Upper lobe of left lung (tissue), 6 donors: ENCODE results near the gene TUBB4B. TPM values are rescaled to one million over a fixed set of nuclear protein-coding genes. Genes with fewer than 3 reads are reported as not detected.

ENCODE experiments used
- ATAC-seq, 2 donors: fragments of 200-7000 bp; cut with Tn5 transposase; one replicate each; pipeline ENCODE4 v1.9.1; 2022; ENCODE audit warnings: mild to moderate bottlenecking in 2 of 2, moderate library complexity in 2 of 2; ENCODE audit not compliant: low FRiP score in 2 of 2
- DNase-seq, 2 donors: peaks; one replicate each; pipeline ENCODE4 v3.0.0-alpha.2; 2019 to 2020
- H3K27ac ChIP-seq, 4 donors: fragments of 200-600 bp; sonication (generic); one replicate each; pipeline ENCODE4 v1.5.1; 2016 to 2019
- H3K27me3 ChIP-seq, 4 donors: fragments of 200-600 bp; sonication (generic); one replicate each; pipeline ENCODE4 v1.5.1; 2017 to 2019
- H3K36me3 ChIP-seq, 4 donors: fragments of 200-600 bp; sonication (generic); one replicate each; pipeline ENCODE4 v1.5.1; 2016 to 2019
- H3K4me1 ChIP-seq, 4 donors: fragments of 200-600 bp; sonication (generic); one replicate each; pipeline ENCODE4 v1.5.1; 2018 to 2019
- H3K4me3 ChIP-seq, 4 donors: fragments of 200-600 bp; sonication (generic); one replicate each; pipeline ENCODE4 v1.5.1; 2017 to 2019; ENCODE audit warnings: mild to moderate bottlenecking in 2 of 4, moderate library complexity in 1 of 4
- H3K9me3 ChIP-seq, 4 donors: fragments of 200-600 bp; sonication (generic); one replicate each; pipeline ENCODE4 v1.5.1; 2018 to 2019
- EP300 ChIP-seq, 4 donors: sonication (generic); formaldehyde crosslinking; IDR thresholded peaks; one replicate each; pipeline ENCODE4 v1.5.1; 2017; ENCODE audit warnings: antibody characterized with exemption in 4 of 4, control low read depth in 2 of 4
- POLR2A ChIP-seq, 4 donors: fragments of 450-650 bp; IDR thresholded peaks; one replicate each; pipeline ENCODE4 v1.5.1; 2016 to 2017; ENCODE audit warnings: antibody characterized with exemption in 4 of 4, mild to moderate bottlenecking in 2 of 4
- POLR2AphosphoS5 ChIP-seq, 2 donors: sonication (generic); formaldehyde crosslinking; IDR thresholded peaks; one replicate each; pipeline ENCODE4 v1.5.1; 2017; ENCODE audit warnings: antibody characterized with exemption in 2 of 2
- WGBS, 2 donors: methylation state at CpG; one replicate each; pipeline ENCODE4 v1.1.5; 2017 to 2018; 5-methylcytosine and 5-hydroxymethylcytosine counted together
- total RNA-seq, 6 donors: library from RNA; depleted of rRNA in 4 of 6; stranded (reverse); fragments of >200 nt in 4 of 6; gene quantifications; one replicate each; pipeline versions ENCODE4 v1.1.0 to v1.2.1, GENCODE V29; 2016 to 2021
- TF ChIP-seq, protein P1 (sequence below), 6 experiments: fragments of 450-650 bp in 4 of 6; fragments of 200-600 bp in 2 of 6; sonication (generic) in 2 of 6; IDR thresholded peaks; one replicate each; pipeline ENCODE4 v1.5.1; 2016 to 2019; ENCODE audit warnings: antibody characterized with exemption in 6 of 6
- donor health status: DM: no; HTN: no; CAD: no; lungs with moderate emphysema.
- donor health status: DM: no; HTN: yes; CAD: no; lungs with severe emphysema.

TUBB4B gene
- total RNA-seq, 6 donors from 2014 or later = 120 to 539 (median 227) TPM

- ATAC-seq (no peak), DNase-seq (peak in 1 of 2 donors; percentile 66)
- 76 to 77% methylated on average over 6 to 15 of the region's 15 CpGs for WGBS, 2 donors
- H3K9me3 ChIP-seq = no peaks in the 10 kb centered on the region
- H3K27me3 ChIP-seq = no peaks in the 10 kb centered on the region
- H3K27ac ChIP-seq = peak overlapping the region in 1 of 4 donors; percentile 28
- H3K4me1 ChIP-seq = peaks cover 24 to 59% (median 33%) of the 10 kb centered on the region in 4 donors
- peak overlapping the region in 1 of 4 donors; percentile 95 for H3K4me3 ChIP-seq
- peaks cover 9 to 23% (median 18%) of the 10 kb centered on the region in 4 donors for H3K36me3 ChIP-seq
- TF ChIP-seq, protein P1, sequence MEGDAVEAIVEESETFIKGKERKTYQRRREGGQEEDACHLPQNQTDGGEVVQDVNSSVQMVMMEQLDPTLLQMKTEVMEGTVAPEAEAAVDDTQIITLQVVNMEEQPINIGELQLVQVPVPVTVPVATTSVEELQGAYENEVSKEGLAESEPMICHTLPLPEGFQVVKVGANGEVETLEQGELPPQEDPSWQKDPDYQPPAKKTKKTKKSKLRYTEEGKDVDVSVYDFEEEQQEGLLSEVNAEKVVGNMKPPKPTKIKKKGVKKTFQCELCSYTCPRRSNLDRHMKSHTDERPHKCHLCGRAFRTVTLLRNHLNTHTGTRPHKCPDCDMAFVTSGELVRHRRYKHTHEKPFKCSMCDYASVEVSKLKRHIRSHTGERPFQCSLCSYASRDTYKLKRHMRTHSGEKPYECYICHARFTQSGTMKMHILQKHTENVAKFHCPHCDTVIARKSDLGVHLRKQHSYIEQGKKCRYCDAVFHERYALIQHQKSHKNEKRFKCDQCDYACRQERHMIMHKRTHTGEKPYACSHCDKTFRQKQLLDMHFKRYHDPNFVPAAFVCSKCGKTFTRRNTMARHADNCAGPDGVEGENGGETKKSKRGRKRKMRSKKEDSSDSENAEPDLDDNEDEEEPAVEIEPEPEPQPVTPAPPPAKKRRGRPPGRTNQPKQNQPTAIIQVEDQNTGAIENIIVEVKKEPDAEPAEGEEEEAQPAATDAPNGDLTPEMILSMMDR (IDR thresholded peaks at IDR 0.05) = peak in 1 of 6 experiments; percentile 7
- no peak for TF ChIP-seq POLR2A (IDR thresholded peaks at IDR 0.05)
These were observed 2.8 kb downstream of the TUBB4B start for GRCh38 chr9:137243626-137244485.

DNA sequence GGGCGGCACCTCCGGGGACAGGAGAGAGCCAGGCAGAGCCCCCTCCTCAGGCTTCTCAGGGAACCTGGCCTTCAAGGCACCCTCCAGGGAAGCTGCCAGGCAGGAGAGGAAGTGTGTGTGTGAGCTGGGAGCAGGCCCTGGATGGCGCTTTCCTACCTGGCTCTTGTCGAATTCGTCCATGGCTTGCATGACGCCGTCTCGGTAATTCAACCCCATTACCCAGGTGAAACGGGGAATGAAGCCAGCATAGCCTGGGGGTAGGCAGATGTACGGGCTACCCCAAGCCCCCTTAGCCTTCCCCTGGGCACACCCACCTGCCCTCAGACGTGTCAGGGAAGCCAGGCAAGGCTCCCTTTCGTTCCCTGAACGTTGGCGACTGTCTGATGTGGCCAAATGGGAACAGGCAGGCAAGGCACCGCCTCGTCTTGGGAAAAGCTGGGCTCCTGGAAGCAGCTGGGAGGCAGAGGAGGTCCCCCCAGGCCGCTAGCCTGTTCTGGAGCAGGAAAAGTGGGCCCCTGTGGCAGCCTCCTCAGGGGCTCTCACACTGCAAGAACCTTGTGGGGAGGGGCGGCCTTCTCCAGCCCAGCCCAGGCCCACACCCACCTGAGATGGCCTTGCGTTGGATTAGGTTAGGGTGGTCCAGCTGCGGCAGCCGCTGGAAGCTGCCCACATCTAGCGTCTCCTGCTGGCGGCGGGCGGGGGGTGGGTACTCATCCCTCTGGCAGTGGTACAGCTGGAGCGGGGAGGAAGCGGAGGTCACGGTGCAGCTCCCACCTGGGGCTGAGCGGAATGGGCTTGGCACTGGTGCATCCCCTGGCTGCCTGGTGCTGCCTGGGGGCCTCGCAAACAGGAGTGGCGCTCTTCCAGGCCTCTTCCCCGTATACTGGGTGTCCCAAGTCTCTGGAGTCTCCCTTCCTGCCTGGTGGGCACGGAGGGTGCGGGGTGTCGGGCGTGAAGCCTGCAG, 3.7 kb downstream of the TUBB4B start:
- peaks cover 16 to 50% (median 27%) of the 10 kb centered on the region in 4 donors for H3K4me1 ChIP-seq
- peaks cover 9 to 23% (median 18%) of the 10 kb centered on the region in 4 donors for H3K36me3 ChIP-seq
- H3K27ac ChIP-seq = no peak overlapping the region
- peak in 1 of 2 donors; percentile 71 for DNase-seq
- WGBS, 2 donors = 81% methylated on average over 34 of the region's 36 CpGs; no CpG with 5 or more reads in 1 of the 2 donors
- no peak for ATAC-seq
- H3K9me3 ChIP-seq = no peaks in the 10 kb centered on the region
- no peak for TF ChIP-seq POLR2AphosphoS5 (IDR thresholded peaks at IDR 0.05)
- no peak for TF ChIP-seq POLR2A (IDR thresholded peaks at IDR 0.05)
- TF ChIP-seq, protein P1 (IDR thresholded peaks at IDR 0.05) = no peak
- no peak for TF ChIP-seq EP300 (IDR thresholded peaks at IDR 0.05)
- no peaks in the 10 kb centered on the region for H3K27me3 ChIP-seq
- H3K4me3 ChIP-seq = no peak overlapping the region

GRCh38 chr9:137245450-137246421, 4.6 kb downstream of the TUBB4B start:
- no peak for ATAC-seq
- no peaks in the 10 kb centered on the region for H3K9me3 ChIP-seq
- TF ChIP-seq EP300 (IDR thresholded peaks at IDR 0.05) (no peak), POLR2AphosphoS5 (IDR thresholded peaks at IDR 0.05) (no peak), POLR2A (IDR thresholded peaks at IDR 0.05) (no peak)
- TF ChIP-seq, protein P1 (IDR thresholded peaks at IDR 0.05) = no peak
- DNase-seq = peak in 1 of 2 donors; percentile 56
- 92 to 93% methylated on average over 8 to 25 of the region's 25 CpGs for WGBS, 2 donors
- no peak overlapping the region for H3K4me3 ChIP-seq
- H3K36me3 ChIP-seq = peaks cover 9 to 23% (median 18%) of the 10 kb centered on the region in 4 donors
- no peaks in the 10 kb centered on the region for H3K27me3 ChIP-seq
- peaks cover 14 to 41% (median 23%) of the 10 kb centered on the region in 4 donors for H3K4me1 ChIP-seq
- no peak overlapping the region for H3K27ac ChIP-seq
